AG09309 (cell line): ENCODE measurements around the gene SULF2.

ENCODE experiments used
- DNase-seq: peaks from one replicate; pipeline ENCODE4 v3.0.0-alpha.2; 2010; ENCODE audit warnings: low read depth
- H3K4me3 ChIP-seq: 2 replicates; pipeline ENCODE4 v1.5.1; 2011; ENCODE audit warnings: mild to moderate bottlenecking, low read depth, low read length, moderate library complexity; ENCODE audit not compliant: control insufficient read depth
- CTCF ChIP-seq: IDR thresholded peaks from 2 replicates; pipeline ENCODE4 v1.5.1; 2011; ENCODE audit warnings: mild to moderate bottlenecking, low read depth, low read length, inconsistent platforms; ENCODE audit not compliant: insufficient read depth, control insufficient read depth; ENCODE audit errors: missing control alignments

SULF2 gene

GRCh38 chr20:47662483-47663353 lies 122.6 kb downstream of the SULF2 start:
- no peak for TF ChIP-seq CTCF
- H3K4me3 ChIP-seq = no peak overlapping the region
- no peak for DNase-seq

- DNase-seq = no peak
- no peak overlapping the region for H3K4me3 ChIP-seq
- no peak for TF ChIP-seq CTCF
Observed at GRCh38 chr20:47661714-47662113, 123.6 kb downstream of the SULF2 start.

GRCh38 chr20:47660983-47661700 lies 124.1 kb downstream of the SULF2 start:
- DNase-seq = no peak
- TF ChIP-seq CTCF = no peak
- no peak overlapping the region for H3K4me3 ChIP-seq

- DNase-seq = no peak
- no peak overlapping the region for H3K4me3 ChIP-seq
- TF ChIP-seq CTCF = no peak
Observed at GRCh38 chr20:47660602-47660905, 124.7 kb downstream of the SULF2 start.

GRCh38 chr20:47659904-47660601 lies 125.2 kb downstream of the SULF2 start:
- DNase-seq = no peak
- TF ChIP-seq CTCF = no peak
- no peak overlapping the region for H3K4me3 ChIP-seq

GRCh38 chr20:47656318-47656717 lies 129.0 kb downstream of the SULF2 start:
- no peak for TF ChIP-seq CTCF
- DNase-seq = no peak
- H3K4me3 ChIP-seq = no peak overlapping the region
